CD4-positive, alpha-beta T cell treated with Interleukin-15 for 1 hour (primary cell): ENCODE data around the gene SLC9A3.
"Not testable (repeated sequence)": the region's sequence is repeated elsewhere in the genome, so short reads cannot be mapped to it uniquely, and the experiment has no call there.

Experiments
- DNase-seq: peaks from one replicate; pipeline ENCODE4 v3.0.0-alpha.2; 2020

SLC9A3 gene

DNA sequence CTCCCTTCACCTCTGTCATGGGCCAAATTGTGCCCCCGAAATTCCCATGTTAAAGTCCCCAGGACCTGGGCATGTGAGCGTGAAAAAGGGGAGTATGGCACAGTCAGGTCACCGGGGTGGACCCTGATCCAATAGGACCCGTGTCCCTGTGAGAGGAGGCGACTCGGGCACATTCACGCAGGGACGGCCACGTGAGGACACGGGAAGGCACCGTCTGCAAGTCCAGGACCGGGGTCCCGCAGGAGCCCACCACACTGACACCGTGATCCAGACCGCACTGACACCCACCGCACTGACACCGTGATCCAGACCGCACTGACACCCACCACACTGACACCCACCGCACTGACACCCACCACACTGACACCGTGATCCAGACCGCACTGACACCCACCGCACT, 37.7 kb downstream of the SLC9A3 start:
- not testable (repeated sequence) for DNase-seq

DNA sequence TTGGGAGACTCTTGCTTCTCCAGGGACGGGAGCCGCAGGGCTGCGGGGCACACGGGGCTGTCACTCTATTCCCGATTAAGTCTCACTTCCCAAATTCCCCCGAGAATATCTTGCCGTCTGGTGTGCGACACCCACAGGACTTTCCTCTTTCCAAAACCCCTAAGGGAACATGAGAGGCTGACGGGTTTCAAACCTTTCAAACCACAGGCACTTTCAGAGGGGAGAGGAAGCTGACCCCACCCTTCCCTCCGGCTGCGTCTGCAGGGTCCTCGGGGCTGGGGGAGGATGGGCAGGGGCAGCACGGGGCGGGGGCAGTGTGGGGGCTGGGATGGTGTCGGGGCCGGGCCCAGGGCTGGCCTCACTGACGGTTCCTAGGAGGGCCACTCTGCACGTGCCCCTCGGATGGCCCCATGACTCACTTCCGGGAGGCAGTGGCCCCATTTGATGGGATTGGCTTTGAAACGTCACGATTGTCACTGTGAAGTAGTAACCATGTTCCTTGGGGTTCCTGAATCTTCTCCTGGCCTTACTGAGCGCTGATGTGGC, 38.2 kb downstream of the SLC9A3 start:
- DNase-seq = peak; percentile 27

DNA sequence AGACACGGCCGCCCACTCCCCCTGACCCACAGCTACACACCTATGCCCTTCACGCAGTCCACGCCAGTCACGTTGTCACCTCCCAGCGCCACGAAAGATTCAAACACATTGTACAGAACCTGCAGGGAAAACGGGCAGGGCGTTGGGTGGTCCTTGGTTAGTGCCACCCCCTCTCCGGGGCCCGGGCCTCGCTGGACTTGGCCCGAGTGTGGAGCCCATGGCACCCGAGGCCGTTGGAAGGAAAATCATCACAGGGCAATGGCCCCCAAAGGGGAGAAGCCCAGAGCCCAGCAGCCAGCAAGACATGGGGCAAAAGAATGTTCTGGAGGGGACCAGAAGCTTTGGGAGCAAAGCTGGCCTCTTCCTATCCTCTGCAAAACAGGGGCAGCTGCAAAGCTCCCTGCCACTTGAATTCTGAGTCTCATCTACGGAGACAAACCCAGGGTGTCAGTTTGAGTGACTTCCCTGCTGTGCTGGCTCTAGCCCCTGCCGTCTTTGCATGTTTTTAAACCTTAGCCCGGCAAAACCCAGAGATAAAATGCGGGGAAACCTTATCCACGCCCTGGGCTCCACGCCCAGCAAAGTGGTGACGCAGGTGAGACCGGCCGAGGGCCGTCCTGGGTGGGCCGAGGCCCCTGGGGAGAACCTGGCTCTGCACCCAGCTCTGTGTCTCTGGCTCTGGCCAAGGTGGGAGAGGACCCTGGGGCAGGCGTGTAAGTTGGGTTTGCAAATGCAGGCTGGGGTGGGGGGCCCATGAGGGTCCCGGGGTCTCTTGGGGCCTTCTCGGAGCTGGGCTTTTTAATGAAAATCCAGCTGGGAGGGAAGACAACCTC, 38.9 kb downstream of the SLC9A3 start:
- DNase-seq = no peak

DNA sequence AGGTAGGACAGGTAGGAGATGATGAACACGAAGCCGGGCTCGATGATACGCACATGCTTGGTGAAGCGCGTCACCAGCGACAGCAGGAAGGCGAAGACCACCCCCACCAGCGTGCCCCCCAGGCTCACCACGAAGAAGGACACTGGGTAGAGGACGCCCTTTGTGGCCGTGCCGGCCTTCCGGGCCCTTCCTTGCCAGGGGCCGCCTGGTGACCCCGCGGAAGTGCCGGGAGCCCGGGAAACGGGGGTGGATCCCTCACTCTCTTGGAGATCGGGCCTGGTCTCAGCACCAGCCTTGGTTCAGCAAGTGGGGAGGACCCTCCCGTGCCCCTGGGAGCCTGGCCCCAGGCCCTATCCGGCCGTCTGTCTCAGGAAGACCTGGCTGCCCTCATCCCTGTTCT, 39.7 kb downstream of the SLC9A3 start:
- no peak for DNase-seq

DNA sequence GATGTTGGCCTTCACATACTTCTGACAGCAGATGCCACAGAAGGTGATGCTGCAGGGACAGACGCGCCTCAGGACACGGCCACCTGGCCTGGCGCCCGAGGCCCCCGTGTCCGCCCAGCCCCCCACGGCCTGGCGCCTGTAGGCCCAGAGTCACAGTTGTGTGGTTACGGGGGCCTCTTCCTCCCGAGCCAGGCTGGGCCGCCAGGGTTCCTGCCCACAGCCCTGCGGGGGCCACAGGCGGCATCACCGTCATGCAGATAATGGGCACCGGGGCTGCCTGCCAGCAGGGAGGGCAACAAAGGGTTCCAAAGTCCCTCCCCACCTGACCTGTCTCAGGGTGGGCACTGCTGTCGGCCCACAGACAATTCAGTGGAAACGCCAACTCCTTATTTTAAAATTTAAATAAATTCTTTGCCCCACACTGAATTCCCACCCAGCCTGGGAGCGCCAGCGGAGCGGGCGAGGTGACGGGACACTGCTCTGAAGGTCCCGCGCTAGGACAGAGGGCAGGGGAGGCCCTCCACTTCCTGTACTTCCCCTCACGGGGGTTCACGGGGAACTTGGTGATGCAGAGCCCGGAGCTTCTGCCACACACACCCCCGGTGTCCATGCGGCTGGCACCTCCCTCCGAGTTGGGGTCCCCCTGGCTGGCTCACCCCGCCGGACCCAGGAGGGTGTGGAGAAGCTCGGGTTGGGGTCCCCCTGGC, 40.7 kb downstream of the SLC9A3 start:
- no peak for DNase-seq

- DNase-seq = no peak
Measured at GRCh38 chr5:483011-483410, 41.2 kb downstream of the SLC9A3 start.

DNA sequence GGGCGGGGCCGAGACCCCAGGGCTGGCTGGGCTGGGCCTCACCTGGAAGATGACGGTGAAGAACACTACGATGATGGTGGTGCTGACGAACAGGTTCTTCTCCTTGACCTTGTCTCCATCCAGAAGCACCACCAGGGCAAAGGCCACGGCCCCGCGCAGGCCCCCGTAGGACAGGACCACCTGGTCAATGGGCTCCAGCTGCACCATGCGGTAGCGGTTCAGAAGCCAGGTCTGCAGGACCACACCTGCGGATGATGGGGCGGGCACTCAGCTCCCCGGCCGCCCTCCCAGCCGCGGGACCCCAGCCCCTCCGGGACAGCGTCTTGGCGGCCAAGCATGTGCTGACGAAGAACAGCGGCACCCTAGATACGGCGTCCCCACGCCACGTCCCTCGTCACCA, 41.7 kb downstream of the SLC9A3 start:
- DNase-seq = no peak

- no peak for DNase-seq
Measured at GRCh38 chr5:482021-482420, 42.2 kb downstream of the SLC9A3 start.

GRCh38 chr5:481347-481746, 42.9 kb downstream of the SLC9A3 start:
- DNase-seq = no peak

GRCh38 chr5:479566-480319, 44.5 kb downstream of the SLC9A3 start:
- DNase-seq = no peak

DNA sequence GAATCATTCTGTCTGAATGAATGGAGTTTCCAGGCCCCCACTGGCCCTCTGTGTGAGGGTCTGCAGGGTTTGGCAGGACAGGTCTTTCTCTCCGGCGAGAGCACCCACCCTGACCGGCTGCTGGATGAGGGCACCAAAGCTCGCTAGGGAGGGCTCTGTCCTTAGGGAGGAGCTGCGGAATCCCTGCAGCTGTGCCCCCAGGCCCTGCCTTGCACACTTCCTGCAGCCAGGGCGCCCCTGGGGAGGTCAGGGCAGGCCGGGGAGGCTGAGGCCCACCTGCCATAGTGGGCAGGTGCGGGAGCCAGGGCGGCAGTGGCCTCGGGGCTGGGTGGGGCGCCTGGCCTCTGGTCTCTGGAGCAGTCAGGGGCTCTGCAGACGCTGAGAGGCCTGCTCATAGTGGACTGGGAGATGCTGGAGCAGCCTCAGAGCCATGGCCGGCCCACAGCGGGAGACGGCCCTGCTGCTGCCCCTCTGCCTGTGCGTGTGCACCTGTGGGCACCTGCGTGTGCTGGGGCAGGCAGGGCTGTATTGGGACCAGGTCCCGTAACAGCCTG, 45.2 kb downstream of the SLC9A3 start:
- DNase-seq = no peak

GRCh38 chr5:478369-478981, 45.8 kb downstream of the SLC9A3 start:
- DNase-seq = no peak

DNA sequence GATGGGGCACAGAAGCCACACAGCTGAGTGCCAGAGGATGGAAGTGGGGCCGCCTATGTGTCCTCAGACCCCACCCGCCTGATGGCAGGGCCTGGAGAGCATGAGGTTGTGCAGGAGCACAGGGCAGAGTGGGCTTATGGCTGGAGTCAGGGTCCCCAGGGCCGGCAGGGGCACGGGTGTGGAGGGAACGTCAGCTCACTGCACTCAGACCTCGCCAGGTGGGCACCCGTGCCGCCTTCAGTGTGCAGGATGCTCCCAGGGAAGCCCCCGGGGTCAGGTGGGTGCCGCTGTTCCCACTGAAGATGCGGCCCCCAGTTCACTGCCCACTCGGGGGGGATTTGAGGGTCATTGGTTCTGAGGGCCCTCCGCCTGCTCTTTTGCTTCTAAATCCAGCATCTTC, 46.4 kb downstream of the SLC9A3 start:
- DNase-seq = no peak

GRCh38 chr5:477247-477646, 47.0 kb downstream of the SLC9A3 start:
- no peak for DNase-seq

DNA sequence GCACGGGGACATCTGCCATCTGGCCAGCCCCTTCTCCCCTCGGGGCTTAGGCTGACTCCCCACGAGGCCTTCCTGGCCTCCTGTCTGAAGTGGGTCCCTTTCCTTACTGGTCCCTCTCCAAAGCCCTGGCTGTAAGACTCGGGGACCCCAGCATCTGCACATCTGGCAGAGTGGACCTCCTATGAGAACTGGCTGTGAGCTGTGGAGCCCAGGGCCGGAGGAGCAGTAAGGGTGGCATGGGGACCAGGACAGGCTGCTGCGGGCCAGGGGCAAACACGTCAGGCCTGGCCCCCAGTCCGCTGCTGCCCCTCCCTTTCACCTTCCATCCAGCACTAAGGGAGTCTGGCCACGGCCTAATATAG, 47.5 kb downstream of the SLC9A3 start:
- DNase-seq = no peak

GRCh38 chr5:476102-476813, 48.0 kb downstream of the SLC9A3 start:
- DNase-seq = no peak

DNA sequence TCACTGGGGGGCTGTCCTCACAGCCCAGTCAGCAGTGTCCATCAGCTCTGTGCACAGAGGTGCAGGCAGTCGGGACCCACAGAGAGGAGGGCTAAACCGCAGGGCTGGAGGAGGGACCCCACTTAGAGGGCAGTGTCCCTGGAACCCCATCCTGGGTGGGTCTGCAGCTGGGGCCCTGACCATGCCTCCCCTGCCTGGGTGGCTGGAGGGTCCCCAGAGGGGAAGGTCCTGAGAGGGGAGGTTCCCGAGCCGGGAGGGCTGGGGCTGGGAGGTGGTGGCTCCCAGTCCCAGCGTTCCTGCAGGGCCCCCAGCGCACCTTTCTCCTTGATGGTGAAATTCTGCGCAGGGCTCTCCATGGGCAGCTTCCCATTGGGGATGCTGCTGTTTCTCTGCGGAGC, 48.5 kb downstream of the SLC9A3 start:
- DNase-seq = no peak

GRCh38 chr5:474840-475661, 49.2 kb downstream of the SLC9A3 start:
- DNase-seq = no peak

DNA sequence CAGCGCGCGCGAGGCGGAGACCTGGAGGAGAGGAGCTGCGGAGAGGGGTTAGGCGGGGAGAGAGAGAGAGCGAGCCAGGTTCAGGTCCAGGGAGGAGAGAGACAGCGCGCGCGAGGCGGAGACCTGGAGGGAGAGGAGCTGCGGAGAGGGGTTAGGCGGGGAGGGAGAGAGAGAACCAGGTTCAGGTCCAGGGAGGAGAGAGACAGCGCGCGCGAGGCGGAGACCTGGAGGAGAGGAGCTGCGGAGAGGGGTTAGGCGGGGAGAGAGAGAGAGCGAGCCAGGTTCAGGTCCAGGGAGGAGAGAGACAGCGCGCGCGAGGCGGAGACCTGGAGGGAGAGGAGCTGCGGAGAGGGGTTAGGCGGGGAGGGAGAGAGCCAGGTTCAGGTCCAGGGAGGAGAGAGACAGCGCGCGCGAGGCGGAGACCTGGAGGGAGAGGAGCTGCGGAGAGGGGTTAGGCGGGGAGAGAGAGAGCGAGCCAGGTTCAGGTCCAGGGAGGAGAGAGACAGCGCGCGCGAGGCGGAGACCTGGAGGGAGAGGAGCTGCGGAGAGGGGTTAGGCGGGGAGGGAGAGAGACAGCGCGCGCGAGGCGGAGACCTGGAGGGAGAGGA, 49.9 kb downstream of the SLC9A3 start:
- DNase-seq = not testable (repeated sequence)

DNA sequence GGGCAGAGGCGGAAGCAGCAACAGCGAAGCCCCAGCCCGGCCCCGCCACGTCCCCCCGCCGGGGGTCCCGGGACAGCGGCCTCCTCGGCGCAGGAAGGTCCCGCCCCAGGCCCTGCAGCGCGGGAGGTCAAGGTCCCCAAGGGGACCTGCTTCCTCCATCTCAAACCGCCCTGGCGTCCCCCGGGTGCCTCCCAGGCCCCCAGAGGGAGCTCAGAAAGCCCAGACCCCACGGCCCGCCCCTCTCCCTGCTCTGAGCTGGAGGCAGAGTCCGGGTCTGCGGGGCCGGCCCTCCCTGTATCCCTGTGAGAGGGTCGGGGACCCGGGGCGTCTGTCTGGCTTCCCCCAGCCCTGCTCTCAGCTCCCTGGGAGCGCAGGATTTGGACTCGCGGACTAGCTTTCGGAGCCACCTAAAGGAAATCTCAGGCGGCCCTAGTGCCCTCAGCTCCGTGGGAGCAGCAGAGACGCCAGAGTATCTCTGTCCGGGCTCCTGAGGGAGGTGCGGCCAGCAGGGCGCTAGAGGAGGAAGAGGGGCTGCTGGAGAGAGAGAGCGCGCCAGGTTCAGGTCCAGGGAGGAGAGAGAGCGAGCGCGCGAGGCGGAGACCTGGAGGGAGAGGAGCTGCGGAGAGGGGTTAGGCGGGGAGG, 50.6 kb downstream of the SLC9A3 start:
- no peak for DNase-seq
